KBM-7 (cell line): ENCODE data around the gene PLA2G2F.

Experiments used
- DNase-seq: peaks from one replicate; pipeline ENCODE4 v3.0.0-alpha.2; 2015
- in situ Hi-C: fragments of 300-500 bp; cut with MboI; formaldehyde crosslinking; loops from 2 replicates; pipeline ENCODE4 v1.14.3; 2020; ENCODE audit warnings: low sequenced_read_pairs, low pct_unique_long_range_greater_than_20kb, mixed read lengths

The PLA2G2F gene

GRCh38 chr1:20160034-20160433, 20.9 kb downstream of the PLA2G2F start:
- DNase-seq, result no peak
- in situ Hi-C loops, result no loop called here

DNA sequence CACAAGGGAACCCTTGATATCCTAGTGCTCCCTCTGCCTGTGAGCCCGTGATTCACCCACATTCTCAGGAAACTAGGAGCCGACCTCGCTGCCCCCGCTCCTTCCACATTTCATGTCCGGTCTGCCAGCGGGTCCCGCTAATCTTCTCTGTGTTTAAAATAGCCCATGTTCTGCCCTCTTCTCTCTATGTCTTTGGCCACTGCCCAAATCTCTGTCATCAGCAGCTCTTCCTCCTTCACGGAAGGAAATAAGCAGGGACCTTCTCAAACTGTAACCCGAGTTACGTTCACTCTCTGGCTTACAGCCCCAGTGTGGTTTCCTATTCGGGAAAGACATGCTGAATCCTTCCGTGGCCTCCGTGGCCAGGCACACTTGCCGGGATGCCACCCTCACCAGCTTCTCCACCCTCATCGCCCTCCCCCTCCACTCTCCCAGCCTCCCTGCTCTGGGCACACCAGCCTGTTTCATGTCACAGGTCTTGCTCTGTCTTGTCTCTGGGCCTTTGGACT, 25.6 kb downstream of the PLA2G2F start:
- in situ Hi-C loops, result no loop called here
- DNase-seq, result peak; percentile 34

DNA sequence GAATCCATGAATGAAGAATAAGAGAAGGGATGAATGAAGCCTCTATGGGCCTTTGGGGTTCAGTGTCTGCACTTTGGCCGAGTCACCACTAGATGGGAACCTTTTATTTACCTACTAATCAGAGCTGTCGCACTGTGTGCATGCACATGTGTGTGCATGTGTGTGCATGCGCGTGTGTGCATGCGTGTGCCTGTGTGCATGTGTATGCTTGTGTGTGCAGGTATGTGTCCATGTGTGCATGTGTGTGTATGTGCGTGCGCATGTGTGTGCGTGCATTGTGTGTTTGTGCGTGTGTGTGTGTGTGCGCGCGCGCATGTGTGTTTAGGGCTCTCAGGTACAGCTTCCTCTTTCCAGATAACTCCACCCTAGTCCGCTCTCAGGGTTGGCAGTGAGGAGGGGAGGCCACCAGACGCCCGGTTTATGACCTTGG, 26.4 kb downstream of the PLA2G2F start:
- DNase-seq, result peak; percentile 83
- in situ Hi-C loops, result no loop called here

GRCh38 chr1:20166051-20166450, 26.9 kb downstream of the PLA2G2F start:
- in situ Hi-C loops, result no loop called here
- DNase-seq, result no peak

DNA sequence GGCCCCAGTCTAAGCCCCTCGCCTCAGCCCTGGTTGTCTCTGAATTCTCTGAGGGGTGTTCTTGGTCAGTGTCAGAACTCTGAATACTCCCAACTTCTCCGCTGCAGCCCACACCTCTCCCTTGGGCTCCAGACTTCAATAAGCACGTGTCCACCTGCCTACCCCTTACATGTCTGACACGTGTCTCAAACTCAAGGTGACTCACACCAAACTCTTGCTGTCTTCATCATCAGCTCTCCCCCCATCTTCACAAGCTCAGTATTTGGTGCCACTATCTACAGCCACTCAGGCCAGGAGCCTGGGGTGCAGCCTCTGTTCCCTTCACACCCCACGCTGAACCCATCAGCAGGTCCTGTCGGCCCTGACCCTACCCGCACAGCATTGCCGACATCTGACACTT, 28.0 kb downstream of the PLA2G2F start:
- DNase-seq, result no peak
- in situ Hi-C loops, result no loop called here

- in situ Hi-C loops, result no loop called here
- no peak for DNase-seq
Measured at GRCh38 chr1:20168564-20169491, 29.7 kb downstream of the PLA2G2F start.

DNA sequence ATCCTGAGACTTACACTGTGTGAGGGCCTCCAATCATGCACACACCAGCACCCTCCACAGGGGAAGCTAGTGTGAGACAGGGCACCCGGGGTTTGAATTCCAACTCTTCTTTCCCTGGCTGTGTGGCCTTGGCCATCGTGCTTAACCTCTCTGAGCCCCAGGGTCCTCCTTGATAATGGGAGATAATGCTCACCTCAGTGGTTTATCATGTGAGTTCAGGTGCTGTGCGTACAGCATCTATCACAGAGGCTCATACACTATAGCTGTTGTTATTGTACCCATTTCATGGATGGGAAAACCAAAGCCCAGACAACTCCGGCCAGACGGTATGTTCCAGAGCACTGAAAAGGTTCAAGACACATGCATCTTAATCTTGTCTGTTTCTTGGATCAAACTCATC, 30.8 kb downstream of the PLA2G2F start:
- in situ Hi-C loops, result no loop called here
- no peak for DNase-seq

- in situ Hi-C loops, result no loop called here
- no peak for DNase-seq
Measured at GRCh38 chr1:20172033-20172590, 33.0 kb downstream of the PLA2G2F start.

- in situ Hi-C loops, result no loop called here
- peak; percentile 28 for DNase-seq
Measured at GRCh38 chr1:20174937-20175666, 36.0 kb downstream of the PLA2G2F start.

- DNase-seq, result no peak
- in situ Hi-C loops, result no loop called here
Measured at GRCh38 chr1:20178634-20179370, 39.7 kb downstream of the PLA2G2F start.

DNA sequence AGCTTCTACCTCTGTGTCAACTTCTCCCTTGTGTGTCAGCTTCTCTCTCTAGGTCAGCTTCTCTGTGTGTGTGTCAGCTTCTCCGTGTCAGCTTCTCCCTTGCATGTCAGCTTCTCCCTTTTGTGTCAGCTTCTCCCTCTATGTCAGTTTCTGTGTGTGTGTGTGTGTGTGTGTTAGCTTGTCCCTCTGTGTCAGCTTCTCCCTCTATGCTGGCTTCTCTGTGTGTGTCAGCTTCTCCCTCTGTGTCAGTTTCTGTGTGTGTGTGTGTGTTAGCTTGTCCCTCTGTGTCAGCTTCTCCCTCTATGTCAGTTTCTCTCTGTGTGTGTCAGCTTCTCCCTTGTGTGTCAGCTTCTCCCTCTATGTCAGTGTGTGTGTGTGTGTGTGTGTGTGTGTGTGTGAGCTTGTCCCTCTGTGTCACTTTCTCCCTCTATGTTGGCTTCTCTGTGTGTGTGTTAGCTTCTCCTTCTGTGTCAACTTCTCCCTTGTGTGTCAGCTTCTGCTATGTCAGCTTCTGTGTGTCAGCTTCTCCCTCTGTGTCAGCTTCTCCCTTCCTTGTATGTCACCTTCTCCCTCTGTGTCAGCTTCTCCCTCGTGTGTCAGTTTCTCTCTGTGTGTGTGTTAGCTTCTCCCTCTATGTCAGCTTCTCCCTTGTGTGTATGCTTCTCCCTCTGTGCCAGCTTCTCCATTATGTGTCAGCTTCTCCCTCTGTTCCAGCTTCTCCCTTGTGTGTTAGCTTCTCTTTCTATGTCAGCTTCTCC, 40.4 kb downstream of the PLA2G2F start:
- in situ Hi-C loops, result no loop called here

GRCh38 chr1:20180129-20180843, 41.2 kb downstream of the PLA2G2F start:
- in situ Hi-C loops, result no loop called here
- DNase-seq, result no peak

More for the DNA sequence above, 40.4 kb downstream of the PLA2G2F start:
- DNase-seq, result no peak

GRCh38 chr1:20180844-20181207, 41.7 kb downstream of the PLA2G2F start:
- DNase-seq, result no peak
- in situ Hi-C loops, result no loop called here

DNA sequence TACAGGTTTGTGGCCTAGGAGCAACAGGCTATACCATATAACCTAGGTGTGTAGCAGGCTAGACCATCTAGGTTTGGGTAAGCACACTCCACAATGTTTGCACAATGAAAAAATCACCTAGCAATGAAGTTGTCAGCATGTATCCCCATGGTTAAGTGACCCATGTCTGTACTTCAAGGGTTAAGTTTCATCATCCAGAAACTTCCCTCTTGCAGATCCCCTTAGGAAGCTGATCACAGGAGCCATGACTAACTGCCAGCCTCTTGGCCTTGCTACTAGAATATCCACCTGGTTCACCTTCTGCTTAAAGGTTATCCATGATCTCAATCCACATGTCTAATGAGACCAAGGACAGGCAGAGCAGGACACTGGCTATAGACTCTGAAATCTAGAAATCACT, 43.3 kb downstream of the PLA2G2F start:
- no peak for DNase-seq
- in situ Hi-C loops, result no loop called here

- no peak for DNase-seq
- in situ Hi-C loops, result no loop called here
Measured at GRCh38 chr1:20183035-20183434, 43.9 kb downstream of the PLA2G2F start.

GRCh38 chr1:20183616-20184271, 44.6 kb downstream of the PLA2G2F start:
- DNase-seq, result no peak
- in situ Hi-C loops, result no loop called here

- no peak for DNase-seq
- in situ Hi-C loops, result no loop called here
Measured at GRCh38 chr1:20184481-20184900, 45.4 kb downstream of the PLA2G2F start.
